Cortex of kidney (tissue), 1 donor: ENCODE data around the gene MRFAP1.
"Not testable (repeated sequence)": the region's sequence is repeated elsewhere in the genome, so short reads cannot be mapped to it uniquely, and the experiment has no call there.

Experiments
- DNase-seq: peaks from one replicate; lab custom pipeline; 2025; lab: John Stamatoyannopoulos, UW

MRFAP1 gene

DNA sequence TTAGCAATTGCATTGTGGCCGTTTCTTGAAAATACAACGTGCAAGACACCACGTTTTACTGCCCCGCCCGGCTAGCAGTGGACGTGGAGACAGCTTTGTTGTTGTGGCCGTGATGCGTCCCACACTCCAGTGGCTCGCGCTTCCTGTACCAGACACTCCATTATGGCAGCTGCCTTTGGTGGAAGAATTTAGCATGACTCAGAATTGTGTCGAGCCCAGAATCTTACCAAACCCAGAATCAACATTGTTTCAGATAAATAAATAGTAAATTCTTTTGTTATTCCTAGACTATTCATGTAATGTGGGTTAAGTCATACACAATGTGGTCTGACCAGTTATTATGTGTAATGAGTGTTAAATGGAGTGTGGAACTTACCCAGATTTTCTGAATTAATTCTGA, 27.9 kb downstream of the MRFAP1 start:
- DNase-seq, result no peak

DNA sequence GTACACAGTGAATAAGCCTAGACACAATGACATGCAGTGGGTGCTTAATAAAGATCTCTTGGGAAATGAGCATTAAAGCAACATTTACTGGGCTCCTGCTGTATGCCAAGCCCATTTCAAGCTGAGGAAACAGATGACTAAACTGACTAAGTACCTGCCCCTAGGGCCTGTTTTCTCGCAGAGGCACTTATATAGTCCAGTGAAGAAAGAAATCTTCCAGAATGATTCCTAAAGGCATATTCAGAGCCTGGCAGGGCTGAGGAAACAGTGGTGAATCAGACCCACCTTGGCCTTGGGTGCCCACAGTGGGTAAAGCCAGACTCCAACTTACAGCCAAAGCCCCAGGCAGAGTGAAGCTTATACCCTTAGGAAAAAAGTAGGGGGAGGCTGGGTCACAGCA, 31.2 kb downstream of the MRFAP1 start:
- DNase-seq, result no peak

DNA sequence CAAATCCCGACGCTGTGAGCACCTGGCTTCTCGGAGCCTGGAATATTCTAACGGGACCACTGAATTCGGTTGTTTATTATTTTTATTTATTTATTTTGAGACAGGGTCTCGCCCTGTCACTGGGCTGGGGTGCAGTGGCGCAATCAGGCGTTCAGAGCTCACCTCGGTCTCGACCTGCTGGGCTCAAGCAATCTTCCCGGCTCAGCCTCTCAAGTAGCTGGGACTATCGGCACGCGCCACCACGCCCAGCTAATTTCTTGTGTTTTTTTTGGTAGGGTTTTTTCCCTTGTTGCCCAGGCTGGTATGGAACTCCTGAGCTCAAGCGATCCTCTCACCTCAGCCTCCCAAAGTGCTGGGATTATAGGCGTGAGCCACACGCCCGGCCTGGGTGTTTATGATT, 31.6 kb downstream of the MRFAP1 start:
- no peak for DNase-seq

DNA sequence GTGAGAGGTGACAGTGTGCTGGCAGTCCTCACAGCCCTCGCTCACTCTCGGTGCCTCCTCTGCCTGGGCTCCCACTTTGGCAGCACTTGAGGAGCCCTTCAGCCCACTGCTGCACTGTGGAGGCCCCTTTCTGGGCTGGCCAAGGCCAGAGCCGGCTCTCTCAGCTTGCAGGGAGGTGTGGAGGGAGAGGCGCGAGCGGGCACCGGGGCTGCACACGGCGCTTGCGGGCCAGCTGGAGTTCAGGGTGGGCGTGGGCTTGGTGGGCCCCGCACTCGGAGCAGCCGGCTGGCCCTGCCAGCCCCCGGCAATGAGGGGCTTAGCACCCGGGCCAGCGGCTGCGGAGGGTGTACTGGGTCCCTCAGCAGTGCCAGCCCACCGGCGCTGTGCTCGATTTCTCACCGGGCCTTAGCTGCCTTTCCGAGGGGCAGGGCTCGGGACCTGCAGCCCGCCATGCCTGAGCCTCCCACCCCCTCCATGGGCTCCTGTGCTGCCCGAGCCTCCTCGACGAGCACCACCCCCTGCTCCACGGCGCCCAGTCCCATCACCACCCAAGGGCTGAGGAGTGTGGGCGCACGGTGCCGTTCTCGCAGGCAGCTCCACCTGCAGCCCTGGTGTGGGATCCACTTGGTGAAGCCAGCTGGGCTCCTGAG, 32.2 kb downstream of the MRFAP1 start:
- not testable (repeated sequence) for DNase-seq

DNA sequence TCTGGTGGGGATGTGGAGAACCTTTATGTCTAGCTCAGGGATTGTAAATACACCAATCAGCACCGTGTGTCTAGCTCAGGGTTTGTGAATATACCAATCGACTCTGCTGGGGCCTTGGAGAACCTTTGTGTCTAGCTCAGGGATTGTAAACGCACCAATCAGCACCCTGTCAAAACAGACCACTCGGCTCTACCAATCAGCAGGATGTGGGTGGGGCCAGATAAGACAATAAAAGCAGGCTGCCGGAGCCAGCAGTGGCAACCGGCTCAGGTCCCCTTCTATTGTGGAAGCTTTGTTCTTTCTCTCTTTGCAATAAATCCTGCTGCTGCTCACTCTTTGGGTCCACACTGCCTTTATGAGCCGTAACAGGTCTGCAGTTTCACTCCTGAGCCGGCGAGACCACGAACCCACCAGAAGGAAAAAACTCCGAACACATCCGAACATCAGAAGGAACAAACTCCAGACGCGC, 32.7 kb downstream of the MRFAP1 start:
- not testable (repeated sequence) for DNase-seq

DNA sequence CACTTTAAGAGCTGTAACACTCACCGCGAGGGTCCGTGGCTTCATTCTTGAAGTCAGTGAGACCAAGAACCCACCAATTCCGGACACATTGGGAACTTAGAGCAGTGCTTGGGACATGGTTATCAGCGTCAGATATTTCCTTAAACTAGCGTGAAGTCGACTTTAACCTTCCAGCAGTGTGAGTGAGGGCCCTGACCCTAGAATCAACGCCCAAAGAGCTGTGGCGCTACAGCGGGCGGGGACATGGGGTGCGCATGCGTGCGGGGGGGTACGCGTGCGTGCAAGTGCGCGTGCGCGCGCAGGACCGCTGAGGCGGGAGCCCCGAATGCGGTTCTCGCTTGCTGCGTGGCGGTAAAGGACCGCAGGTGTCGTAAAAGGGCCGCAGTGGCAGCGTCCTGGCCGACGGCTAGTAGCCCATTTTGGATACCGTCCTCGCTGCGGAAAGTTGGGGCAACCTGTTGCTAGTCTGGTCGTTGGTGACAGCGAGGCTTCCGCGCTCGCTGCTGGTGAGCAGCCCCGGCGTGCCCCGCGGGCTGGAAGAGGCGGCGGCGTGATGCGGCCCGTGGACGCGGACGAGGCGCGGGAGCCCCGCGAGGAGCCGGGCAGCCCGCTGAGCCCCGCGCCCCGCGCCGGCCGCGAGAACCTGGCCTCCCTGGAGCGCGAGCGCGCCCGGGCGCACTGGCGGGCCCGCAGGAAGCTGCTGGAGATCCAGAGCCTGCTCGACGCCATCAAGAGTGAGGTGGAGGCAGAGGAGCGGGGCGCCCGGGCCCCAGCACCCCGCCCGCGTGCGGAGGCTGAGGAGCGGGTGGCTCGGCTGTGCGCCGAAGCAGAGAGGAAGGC, 33.4 kb downstream of the MRFAP1 start:
- DNase-seq, result no peak

DNA sequence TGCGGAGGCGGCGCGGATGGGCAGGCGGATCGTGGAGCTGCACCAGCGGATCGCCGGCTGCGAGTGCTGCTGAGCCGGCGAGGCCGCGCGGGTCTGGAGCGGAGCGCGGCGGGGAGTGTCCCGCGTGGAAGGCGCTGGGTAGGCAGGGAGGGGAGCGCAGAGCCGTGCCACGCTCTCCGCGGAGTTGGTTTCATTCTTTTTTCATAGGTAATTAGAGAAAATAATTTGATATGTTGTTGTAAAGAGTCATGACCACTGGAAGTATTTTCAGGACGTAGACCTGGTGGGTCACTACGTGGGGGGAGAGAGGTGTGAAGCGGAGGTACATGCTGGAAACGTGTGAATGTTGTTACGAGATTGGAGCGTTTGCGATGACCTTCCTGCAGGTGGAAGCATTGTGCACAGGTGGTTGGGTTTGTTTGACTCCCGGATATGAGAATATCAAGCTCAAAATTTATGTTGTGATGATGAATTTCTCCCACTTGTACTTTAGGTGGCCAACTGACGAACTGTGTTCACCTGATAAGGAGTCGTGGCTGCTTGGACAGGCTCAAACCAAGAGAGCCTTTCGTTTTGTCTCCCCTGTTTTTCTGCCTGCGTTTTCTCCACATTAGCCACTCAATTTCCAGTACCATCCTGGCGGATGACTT, 34.1 kb downstream of the MRFAP1 start:
- DNase-seq, result no peak

DNA sequence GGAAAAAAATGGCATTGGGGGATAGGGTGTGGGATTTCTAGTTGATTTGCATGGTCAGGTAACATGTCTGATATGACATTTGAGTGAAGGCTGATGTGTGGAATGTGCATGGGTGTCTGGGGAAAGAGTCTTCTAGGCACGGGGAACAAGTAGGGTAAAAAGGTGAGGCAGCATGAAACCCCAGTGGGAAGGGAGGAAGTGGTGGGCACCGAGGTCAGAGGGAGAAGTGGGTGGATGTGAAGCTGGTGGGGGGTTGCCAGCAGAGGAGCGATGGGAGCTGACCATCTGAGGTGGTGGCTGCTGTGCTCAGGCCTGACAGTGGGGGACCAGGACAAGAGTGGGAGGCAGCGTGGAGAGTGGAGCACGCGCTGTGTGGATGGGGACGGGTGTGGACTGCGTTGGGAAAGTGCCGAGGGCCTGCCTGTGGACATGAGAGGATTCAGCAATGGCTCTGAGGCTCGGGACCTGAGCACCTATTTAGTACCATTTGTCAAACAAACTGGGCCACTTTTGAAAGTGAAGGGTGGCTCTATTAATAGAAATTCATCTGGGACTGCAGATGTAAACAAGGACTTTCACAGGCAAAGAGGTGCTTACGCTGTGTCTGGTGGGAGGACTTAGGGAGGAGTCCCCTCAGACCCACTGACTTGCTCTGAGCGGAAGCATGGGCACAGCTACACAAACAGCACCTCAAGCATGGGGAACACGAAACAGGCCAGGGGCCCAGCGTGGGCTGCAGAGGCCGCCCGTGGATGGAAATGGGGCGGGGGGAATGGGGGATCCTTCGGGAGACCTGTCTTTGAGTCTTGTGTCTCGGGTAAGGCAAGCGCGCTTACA, 36.5 kb downstream of the MRFAP1 start:
- DNase-seq, result no peak

DNA sequence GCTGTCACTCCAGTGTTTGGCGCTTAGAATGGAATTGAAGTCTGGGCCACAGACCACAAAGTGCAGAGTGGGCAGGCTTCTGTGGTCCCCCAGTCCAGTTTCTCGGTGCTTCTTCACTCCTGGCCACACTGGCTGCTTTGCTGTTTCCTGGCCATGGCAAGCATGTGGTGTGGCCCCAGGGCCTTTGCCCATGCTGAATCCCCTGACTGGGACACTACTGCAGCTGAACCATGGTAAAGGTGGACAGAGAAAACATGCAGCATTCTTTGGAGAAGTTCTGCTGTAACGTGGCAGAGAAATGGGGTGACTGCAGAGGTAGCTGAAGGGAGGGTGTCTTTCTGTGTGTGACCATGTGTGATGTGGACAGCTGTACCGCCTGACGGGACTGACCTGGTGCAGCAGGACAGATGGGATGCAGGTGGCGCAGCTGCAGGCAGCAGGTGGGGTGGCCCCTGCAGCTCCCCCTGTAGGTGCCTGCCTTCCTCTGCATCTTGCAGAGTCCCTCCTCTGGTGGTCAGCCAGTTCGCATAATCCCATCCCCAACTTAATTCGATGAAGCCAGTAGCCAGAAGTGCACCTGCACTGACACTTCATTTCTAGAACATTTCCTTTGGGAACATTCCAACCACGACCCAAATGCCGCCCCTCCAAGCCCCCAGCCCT, 40.0 kb downstream of the MRFAP1 start:
- DNase-seq, result no peak

DNA sequence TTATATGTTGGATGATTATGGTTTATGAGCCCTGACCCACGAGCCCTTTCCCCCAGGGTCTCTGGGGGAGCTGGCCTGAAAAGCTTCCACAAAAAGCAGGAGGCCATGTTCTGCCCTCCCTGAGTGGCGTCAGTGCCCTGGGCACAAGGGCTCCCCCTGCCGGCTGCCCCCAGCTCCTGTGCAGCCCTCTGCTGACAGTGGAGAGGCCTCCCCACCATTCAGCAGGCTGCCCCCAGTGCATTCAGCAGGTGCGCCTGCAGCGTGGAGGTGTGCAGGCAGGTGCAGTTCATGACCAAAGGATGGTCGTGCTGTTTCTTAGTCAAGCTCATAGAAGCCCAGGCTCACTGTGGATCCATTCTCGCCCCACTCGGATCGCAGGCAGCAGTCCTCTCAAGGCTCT, 40.7 kb downstream of the MRFAP1 start:
- no peak for DNase-seq

DNA sequence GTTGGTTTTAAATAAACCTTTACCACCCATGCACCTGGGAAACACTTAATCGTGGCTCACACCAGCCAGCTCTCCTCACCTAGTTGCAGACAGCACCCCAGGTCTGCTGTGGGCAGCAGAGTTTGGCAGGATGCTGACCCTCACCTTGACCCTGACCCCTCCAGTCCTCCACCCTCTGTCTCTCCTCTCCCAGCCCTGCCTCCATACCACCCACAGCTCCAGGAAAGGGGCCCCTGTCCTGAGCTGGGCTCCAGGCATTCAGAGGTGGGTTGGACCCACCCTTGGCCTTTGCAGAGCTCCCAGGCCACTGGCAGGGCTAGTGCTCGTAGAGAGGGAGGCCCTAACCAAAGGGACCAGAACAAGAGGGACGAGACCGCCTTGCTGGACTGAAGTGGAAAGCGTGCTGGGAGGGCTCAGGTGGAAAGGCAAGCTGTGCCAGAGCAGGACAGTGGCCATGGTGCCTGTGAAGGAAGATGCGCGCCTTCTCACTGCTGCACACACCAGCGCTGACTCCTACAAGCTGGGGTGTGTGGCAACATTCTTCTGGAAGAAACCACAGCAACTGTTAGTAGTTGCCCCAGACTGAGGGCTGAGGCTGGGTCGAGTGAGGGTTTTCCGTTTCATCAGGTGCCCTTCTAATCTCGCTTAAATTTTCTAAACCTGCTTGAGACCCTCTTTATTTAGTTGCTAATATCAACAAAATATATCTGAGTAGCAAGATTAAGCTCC, 42.5 kb downstream of the MRFAP1 start:
- DNase-seq, result no peak

DNA sequence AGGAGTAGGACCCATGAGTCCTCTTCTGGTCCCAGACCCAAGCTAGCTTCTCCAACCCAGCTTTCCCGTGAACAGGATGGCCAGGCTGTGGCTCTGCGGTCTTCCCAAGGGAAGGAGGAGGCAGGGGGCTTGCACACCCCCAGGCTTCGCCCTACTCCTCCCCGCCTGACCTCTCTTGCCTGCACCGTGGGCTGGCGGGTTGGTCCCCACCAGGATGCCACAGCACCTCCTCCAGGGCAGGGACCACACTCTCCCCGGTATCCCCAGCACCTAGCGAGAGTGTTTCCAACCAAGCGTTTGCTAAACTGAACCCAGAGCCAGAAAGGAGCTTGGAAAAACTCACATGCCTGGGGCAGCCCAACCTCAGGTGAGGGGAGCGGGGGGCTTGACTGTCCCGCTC, 44.2 kb downstream of the MRFAP1 start:
- no peak for DNase-seq

DNA sequence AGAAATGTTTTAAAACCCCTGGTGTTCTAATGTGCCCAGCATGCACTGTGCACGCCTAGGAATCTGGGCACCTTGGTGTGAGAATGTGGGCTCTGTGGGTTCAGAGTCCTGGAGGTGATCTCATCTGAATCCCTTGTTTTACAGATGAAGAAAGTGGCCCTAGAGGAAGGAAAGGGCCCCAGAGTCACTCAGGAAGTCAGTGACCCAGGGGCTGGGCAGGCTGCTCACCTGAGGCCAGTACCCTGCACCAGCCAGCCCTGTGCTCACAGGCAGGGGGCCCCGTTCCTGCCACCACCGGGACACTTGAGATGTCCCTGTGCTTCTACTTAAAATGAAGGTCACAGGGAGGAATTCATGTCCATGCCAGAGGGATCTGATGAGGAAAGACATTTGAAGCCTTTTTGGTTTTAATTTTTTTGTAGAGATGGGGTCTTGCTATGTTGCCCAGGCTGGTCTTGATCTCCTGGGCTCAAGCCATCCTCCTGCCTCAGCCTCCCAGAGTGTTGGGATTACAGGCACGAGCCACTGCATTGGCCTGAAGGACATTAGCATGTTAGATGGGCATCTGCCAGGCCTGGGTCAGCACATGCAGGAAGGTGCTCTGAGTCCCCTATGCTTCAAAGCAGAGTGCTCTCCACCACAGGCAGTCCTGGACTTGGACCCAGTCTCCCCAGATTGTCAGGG, 45.8 kb downstream of the MRFAP1 start:
- DNase-seq, result no peak

DNA sequence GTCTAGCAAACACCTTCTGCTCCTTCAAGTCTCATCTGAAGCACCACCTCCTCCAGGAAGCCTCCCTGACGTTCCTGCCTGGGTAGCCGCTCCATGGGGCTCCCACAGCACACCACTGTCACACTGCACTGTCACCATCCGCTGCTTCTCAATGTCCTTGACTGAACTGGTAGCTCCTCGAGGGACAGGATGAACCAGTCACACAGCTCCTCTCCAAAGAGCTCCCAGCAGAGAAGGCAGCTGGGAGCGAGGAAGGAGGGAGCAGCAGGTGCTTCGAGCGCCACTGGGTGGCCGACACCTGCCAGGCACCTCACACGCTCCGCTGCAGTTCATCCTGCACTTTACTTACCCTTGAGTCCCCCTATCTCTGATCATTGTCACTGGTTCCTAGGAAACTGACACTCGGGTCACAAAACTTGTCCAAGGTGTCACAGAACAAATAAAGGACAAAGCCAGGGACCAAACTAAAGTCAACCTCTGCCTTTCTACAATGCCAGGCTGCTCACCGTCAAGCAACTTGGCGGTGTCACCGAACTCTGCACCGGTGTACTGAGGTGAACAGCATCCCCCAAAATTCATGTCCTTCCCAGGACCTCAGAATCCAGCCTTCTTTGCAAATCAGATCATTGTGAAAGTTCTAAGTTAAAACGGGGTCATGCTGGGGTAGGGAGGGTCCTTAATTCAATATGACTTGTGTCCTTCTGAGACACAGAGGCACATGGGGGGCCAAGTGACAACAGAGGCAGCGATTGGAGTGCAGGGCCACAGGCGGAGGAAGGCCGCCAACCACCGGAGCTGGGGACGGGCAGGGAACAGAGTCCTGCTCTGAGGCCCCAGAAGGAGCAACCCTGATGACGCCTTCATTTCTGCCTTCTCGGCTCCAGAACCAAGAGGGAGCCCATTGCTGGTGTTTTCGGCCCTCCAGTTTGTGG, 47.7 kb downstream of the MRFAP1 start:
- no peak for DNase-seq

DNA sequence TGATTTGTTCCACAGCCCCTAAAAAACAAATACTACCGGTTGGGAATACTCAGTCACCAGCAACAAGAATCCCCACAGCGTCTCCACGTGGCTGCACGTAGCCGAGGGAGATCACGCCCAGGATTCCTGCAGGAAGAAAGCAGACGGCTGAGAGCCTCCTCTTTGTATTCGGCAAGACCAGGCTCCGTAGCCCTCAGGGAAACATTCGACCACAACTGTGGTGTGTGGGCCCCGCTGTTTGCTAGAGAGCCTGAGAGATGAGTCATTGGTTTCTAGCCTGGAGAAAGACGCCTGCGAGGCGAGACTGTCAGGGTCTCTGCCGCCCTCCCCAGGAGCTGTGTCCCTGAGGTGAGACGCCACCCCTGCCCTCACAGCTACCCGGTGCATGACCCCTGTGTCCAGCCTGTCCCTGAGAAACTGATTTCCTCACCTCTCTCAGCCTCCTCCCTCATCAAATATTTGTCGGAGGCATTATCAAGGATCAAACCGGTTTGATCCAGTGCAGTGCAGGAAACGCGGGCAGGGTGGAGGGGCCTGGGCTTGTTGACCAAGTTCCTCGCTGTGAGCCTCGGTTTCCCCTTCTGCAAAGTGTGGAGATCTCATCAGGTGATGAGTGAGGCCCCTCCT, 48.5 kb downstream of the MRFAP1 start:
- DNase-seq, result no peak

DNA sequence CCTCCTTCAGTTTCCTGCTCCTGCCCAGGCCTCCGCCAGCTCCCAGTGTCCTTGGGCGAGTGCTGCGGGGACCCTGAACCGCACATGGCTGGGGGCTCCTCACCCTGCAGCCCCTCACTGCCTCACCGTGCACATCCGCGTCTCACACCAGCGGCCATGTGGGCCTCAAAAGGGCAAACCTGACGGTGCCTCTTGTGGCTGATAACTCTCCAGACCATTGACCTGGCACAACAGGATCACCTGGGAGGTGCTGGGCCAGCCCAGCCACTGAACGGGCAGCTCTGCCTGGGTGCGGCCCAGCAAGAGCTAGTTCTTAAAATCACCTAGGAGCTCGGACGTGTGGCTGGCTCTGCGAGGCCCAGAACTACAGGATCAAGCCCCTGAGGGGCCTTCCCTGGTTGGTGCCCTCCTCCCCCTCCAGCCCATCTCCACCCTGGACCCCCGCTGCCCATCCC, 49.0 kb downstream of the MRFAP1 start:
- DNase-seq, result no peak
